SU-DHL-6 (cell line): Measurements from ENCODE around the gene NSMCE3.

Experiments
- H2AFZ ChIP-seq: fragments of 200-600 bp; sonication (generic); 2 replicates; pipeline ENCODE4 v1.6.1; 2014; ENCODE audit warnings: low read depth, mild to moderate bottlenecking, moderate library complexity, mixed read lengths, antibody characterized with exemption, low read length; ENCODE audit not compliant: severe bottlenecking
- H3F3A ChIP-seq: fragments of 200-600 bp; shearing (Covaris generic); 2 replicates; pipeline ENCODE4 v1.6.0; 2016; ENCODE audit warnings: antibody characterized with exemption, mild to moderate bottlenecking; ENCODE audit not compliant: insufficient read depth
- H3K27ac ChIP-seq: fragments of 200-600 bp; sonication (generic); 2 replicates; pipeline ENCODE4 v1.5.1; 2016; ENCODE audit warnings: low read depth, mild to moderate bottlenecking, low read length, moderate library complexity, mixed read lengths
- H3K27me3 ChIP-seq: fragments of 200-600 bp; sonication (generic), shearing (Covaris generic); 2 replicates; pipeline ENCODE4 v1.6.0; 2014; ENCODE audit warnings: mild to moderate bottlenecking, low read length
- H3K36me3 ChIP-seq: fragments of 200-600 bp; sonication (generic); 2 replicates; pipeline ENCODE4 v1.6.1; 2014; ENCODE audit warnings: mild to moderate bottlenecking, low read length, mixed read lengths
- H3K4me2 ChIP-seq: fragments of 300-600, 200-600 bp; shearing (Covaris generic), sonication (generic); 2 replicates; pipeline ENCODE4 v1.6.0; 2014; ENCODE audit warnings: low read length, low read depth, mild to moderate bottlenecking; ENCODE audit not compliant: poor library complexity, severe bottlenecking
- H3K4me3 ChIP-seq: fragments of 200-600 bp; sonication (generic); 2 replicates; pipeline ENCODE4 v1.5.1; 2014; ENCODE audit warnings: antibody characterized with exemption, low read length, mild to moderate bottlenecking, mixed read lengths; ENCODE audit not compliant: insufficient read depth, poor library complexity, severe bottlenecking
- H3K79me2 ChIP-seq: fragments of 200-600 bp; sonication (generic); 2 replicates; pipeline ENCODE4 v1.6.1; 2014; ENCODE audit warnings: mild to moderate bottlenecking, low read length, moderate library complexity; ENCODE audit not compliant: insufficient read depth
- H3K9ac ChIP-seq: fragments of 200-600 bp; sonication (generic); 2 replicates; pipeline ENCODE4 v1.7.0; 2014; ENCODE audit warnings: mild to moderate bottlenecking, low read length
- H3K9me2 ChIP-seq: fragments of 200-600 bp; sonication (generic); replicated peaks from 2 replicates; pipeline ENCODE4 v1.6.1; 2014; ENCODE audit warnings: low read length; ENCODE audit not compliant: insufficient read depth
- H3K9me3 ChIP-seq: fragments of 200-600 bp; sonication (generic); 2 replicates; pipeline ENCODE4 v1.6.1; 2014; ENCODE audit warnings: low read length, mixed read lengths; ENCODE audit not compliant: insufficient read depth
- H4K20me1 ChIP-seq: fragments of 200-600 bp; sonication (generic); 2 replicates; pipeline ENCODE4 v1.6.1; 2014; ENCODE audit warnings: low read depth, mild to moderate bottlenecking, antibody characterized with exemption, low read length, moderate library complexity, mixed read lengths
- CTCF ChIP-seq: fragments of 200-600 bp; sonication (generic); IDR thresholded peaks from one replicate; pipeline ENCODE4 v1.5.1; 2017; ENCODE audit warnings: antibody characterized with exemption, mild to moderate bottlenecking, low read length, moderate library complexity; ENCODE audit not compliant: insufficient read depth, poor library complexity, severe bottlenecking
- EZH2phosphoT487 ChIP-seq: fragments of 200-600 bp; sonication (generic), shearing (Covaris generic); conservative IDR thresholded peaks from 2 replicates; pipeline ENCODE4 v1.6.1; 2018; ENCODE audit warnings: mild to moderate bottlenecking, antibody characterized with exemption, low read length, moderate library complexity, mixed read lengths

NSMCE3 gene

GRCh38 chr15:29216955-29217354 lies 52.7 kb downstream of the NSMCE3 start:
- Histone ChIP-seq H3K27ac (no peak overlapping the region), H3K9me3 (no peaks in the 10 kb centered on the region), H3K36me3 (no peaks in the 10 kb centered on the region), H3F3A (no peaks in the 10 kb centered on the region), H3K9ac (no peak overlapping the region), H4K20me1 (no peaks in the 10 kb centered on the region), H3K4me3 (no peak overlapping the region), H2AFZ (no peak overlapping the region), H3K4me2 (no peak overlapping the region), H3K27me3 (no peaks in the 10 kb centered on the region), H3K79me2 (no peaks in the 10 kb centered on the region), H3K9me2 (no peaks in the 10 kb centered on the region)
- no peak for TF ChIP-seq EZH2phosphoT487
- no peak for TF ChIP-seq CTCF
